MCF 10A (cell line): Measurements from ENCODE around the gene ATP6V0A4. TPM values are rescaled to one million over a fixed set of nuclear protein-coding genes. Genes with fewer than 3 reads are reported as not detected.

ENCODE experiments used
- BruUV-seq: library from RNA; stranded (reverse); fragments of 400-500 nt; replicated peaks from 2 replicates; lab custom pipeline; 2021; lab: Mats Ljungman, UMichigan
- CTCF ChIA-PET: fragments of 300-600 bp; sonication (Branson Sonifier 250); formaldehyde crosslinking; extraction: SDS; loops from one replicate; lab custom pipeline; 2021; ENCODE audit warnings: antibody characterized with exemption, inconsistent platforms; lab: Yijun Ruan, JAX
- POLR2A ChIA-PET: fragments of 300-600, 350-650 bp; sonication (Branson Sonifier 250); formaldehyde crosslinking; extraction: SDS; loops from one replicate; lab custom pipeline; 2020; ENCODE audit warnings: antibody characterized with exemption, inconsistent platforms; lab: Yijun Ruan, JAX
- DNase-seq: peaks from one replicate; pipeline ENCODE4 v3.0.0-alpha.2; 2018; ENCODE audit not compliant: unreplicated experiment
- H3K27ac Mint-ChIP-seq: one replicate; pipeline ENCODE4 v1.8.0; 2022; ENCODE audit warnings: mild to moderate bottlenecking, low read depth, mixed read lengths; ENCODE audit not compliant: unreplicated experiment
- H3K27me3 Mint-ChIP-seq: one replicate; pipeline ENCODE4 v1.8.0; 2022; ENCODE audit warnings: mixed read lengths; ENCODE audit not compliant: insufficient read depth, unreplicated experiment
- H3K36me3 Mint-ChIP-seq: one replicate; pipeline ENCODE4 v1.8.0; 2022; ENCODE audit warnings: mild to moderate bottlenecking, moderate library complexity, mixed read lengths; ENCODE audit not compliant: insufficient read depth, unreplicated experiment
- H3K4me1 Mint-ChIP-seq: one replicate; pipeline ENCODE4 v1.8.0; 2022; ENCODE audit warnings: mixed read lengths; ENCODE audit not compliant: insufficient read depth, unreplicated experiment
- H3K4me3 Mint-ChIP-seq: one replicate; pipeline ENCODE4 v1.8.0; 2022; ENCODE audit warnings: mild to moderate bottlenecking, moderate library complexity, mixed read lengths; ENCODE audit not compliant: unreplicated experiment
- H3K9me3 Mint-ChIP-seq: one replicate; pipeline ENCODE4 v1.8.0; 2022; ENCODE audit warnings: mixed read lengths; ENCODE audit not compliant: unreplicated experiment
- intact Hi-C: fragments of 100-400 bp; cut with micrococcal nuclease; formaldehyde crosslinking; loops from 2 replicates; pipeline ENCODE4 v1.14.1; 2022
- total RNA-seq: library from RNA; stranded (reverse); gene quantifications from 2 replicates; pipeline ENCODE4 v1.2.3, GENCODE V29; 2022
- TF ChIP-seq, protein P1 (sequence below): fragments of 200-600 bp; IDR thresholded peaks from one replicate; pipeline ENCODE4 v1.8.0; 2022; ENCODE audit warnings: antibody characterized with exemption, mild to moderate bottlenecking; ENCODE audit not compliant: unreplicated experiment

Gene ATP6V0A4
- total RNA-seq, 1 experiment from 2014 or later, result 0.40 TPM

DNA sequence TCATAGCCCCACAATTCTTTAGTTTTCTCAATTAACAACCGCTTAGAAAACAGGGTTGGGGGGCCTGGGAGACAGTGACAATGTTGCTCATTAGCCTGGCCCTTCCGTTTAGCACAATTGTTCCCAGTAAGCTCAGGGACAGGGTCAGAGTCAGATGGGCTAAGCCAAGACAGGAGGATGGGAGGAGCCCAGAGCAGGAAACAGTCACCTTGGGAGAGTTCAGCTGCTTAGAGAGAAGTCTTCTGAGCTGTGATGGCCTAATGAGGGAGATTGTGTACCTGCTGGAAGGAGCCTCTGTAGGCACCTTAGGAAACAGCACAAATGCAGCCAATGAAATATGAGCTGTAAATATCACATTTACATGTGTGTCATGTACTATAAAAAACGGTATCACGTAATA lies 132.7 kb downstream of the ATP6V0A4 start:
- ChIA-PET POLR2A (interaction anchor here (0.6 kb wide), 1 partner anchor 165 kb away, joined by 3 read pairs; no protein-coding TSS in a partner anchor), CTCF (no interaction called here)
- TF ChIP-seq, protein P1, sequence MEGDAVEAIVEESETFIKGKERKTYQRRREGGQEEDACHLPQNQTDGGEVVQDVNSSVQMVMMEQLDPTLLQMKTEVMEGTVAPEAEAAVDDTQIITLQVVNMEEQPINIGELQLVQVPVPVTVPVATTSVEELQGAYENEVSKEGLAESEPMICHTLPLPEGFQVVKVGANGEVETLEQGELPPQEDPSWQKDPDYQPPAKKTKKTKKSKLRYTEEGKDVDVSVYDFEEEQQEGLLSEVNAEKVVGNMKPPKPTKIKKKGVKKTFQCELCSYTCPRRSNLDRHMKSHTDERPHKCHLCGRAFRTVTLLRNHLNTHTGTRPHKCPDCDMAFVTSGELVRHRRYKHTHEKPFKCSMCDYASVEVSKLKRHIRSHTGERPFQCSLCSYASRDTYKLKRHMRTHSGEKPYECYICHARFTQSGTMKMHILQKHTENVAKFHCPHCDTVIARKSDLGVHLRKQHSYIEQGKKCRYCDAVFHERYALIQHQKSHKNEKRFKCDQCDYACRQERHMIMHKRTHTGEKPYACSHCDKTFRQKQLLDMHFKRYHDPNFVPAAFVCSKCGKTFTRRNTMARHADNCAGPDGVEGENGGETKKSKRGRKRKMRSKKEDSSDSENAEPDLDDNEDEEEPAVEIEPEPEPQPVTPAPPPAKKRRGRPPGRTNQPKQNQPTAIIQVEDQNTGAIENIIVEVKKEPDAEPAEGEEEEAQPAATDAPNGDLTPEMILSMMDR, result no peak
- Mint-ChIP-seq H3K27me3 (peaks cover 12% of the 10 kb centered on the region), H3K27ac (no peak overlapping the region), H3K9me3 (peaks cover 6% of the 10 kb centered on the region), H3K4me3 (no peak overlapping the region), H3K36me3 (no peaks in the 10 kb centered on the region), H3K4me1 (no peaks in the 10 kb centered on the region)
- BruUV-seq, result no TSS peak
- intact Hi-C loops, result no loop called here
- no peak for DNase-seq

- BruUV-seq, result no TSS peak
- TF ChIP-seq, protein P1, result no peak
- Mint-ChIP-seq H3K4me1 (no peaks in the 10 kb centered on the region), H3K9me3 (peaks cover 6% of the 10 kb centered on the region), H3K36me3 (no peaks in the 10 kb centered on the region), H3K4me3 (no peak overlapping the region), H3K27me3 (peaks cover 12% of the 10 kb centered on the region), H3K27ac (no peak overlapping the region)
- intact Hi-C loops, result no loop called here
- CTCF ChIA-PET, result interaction anchor here (0.6 kb wide), 2 partner anchors 15 to 79 kb away, joined by 3 read pairs; no protein-coding TSS in a partner anchor
- no peak for DNase-seq
- POLR2A ChIA-PET, result no interaction called here
Measured at GRCh38 chr7:138663725-138664710, 134.0 kb downstream of the ATP6V0A4 start.

DNA sequence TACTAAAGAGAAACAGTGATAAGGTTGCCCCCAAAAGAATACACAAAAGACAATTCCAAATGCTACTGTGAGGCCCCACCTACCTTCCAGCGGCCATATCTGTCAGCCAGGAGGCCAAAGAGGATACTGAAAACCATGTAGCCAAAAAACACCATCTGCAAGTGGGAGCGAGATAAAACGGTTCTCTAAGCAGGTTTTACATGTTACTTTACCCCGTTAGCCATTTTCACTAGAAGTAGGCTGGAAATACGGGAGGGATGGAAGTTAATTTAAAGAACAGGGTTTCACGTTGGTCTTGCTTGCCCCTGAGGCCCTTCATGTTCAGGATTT lies 135.0 kb downstream of the ATP6V0A4 start:
- H3K9me3 Mint-ChIP-seq, result peaks cover 6% of the 10 kb centered on the region
- POLR2A ChIA-PET, result no interaction called here
- no peak overlapping the region for H3K4me3 Mint-ChIP-seq
- TF ChIP-seq, protein P1, result no peak
- H3K4me1 Mint-ChIP-seq, result no peaks in the 10 kb centered on the region
- no peak overlapping the region for H3K27ac Mint-ChIP-seq
- DNase-seq, result no peak
- peaks cover 11% of the 10 kb centered on the region for H3K27me3 Mint-ChIP-seq
- intact Hi-C loops, result no loop called here
- H3K36me3 Mint-ChIP-seq, result no peaks in the 10 kb centered on the region
- CTCF ChIA-PET, result no interaction called here
- no TSS peak for BruUV-seq

DNA sequence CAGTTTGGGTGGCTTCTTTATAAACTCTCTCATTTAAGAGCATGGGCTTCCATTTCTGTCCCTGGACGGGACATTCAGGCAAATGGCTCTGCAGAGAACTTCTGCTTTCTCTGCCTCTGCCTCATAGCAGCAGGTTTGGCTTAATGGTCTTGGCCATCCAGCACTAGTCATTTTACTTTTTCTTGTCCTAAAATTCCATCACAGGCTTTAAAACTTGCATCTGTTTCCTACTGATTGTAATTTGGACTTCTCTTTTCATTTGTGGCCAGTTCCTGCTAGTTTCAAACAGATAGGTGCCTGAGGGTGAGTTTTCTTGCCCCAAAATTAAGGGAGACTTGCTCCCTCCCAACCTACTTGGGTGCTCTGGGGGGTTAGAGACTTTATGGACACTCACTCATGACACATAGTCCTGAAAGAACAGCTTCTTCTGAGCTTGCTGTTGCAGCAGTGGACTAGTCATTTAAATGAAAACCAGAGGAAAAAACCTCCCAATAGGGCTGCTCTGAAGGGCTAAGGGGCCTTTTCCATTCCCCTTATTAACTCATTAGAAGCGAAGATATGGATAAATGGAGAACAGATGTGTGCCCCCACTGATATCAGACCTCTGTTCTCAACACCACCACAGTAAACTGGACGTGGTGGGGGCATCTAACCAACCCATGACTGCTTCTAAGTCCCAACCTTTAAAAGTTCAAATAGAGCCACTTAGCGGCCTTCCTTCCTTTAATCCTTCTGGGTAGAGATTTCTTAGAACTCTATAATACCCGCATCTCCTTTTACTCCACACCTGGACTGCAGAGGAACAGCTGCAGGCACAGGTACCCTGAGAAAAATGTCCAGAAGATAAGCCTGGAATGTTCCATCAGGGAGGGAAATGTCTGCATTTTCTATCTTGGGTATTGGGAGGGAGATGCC lies 135.7 kb downstream of the ATP6V0A4 start:
- Mint-ChIP-seq H3K36me3 (no peaks in the 10 kb centered on the region), H3K27ac (no peak overlapping the region), H3K4me3 (no peak overlapping the region), H3K27me3 (peaks cover 5% of the 10 kb centered on the region), H3K9me3 (peaks cover under 1% of the 10 kb centered on the region), H3K4me1 (no peaks in the 10 kb centered on the region)
- no TSS peak for BruUV-seq
- DNase-seq, result no peak
- CTCF ChIA-PET, result no interaction called here
- TF ChIP-seq, protein P1, result no peak
- POLR2A ChIA-PET, result no interaction called here
- intact Hi-C loops, result no loop called here
